Skin of body (tissue), 2 donors: ENCODE measurements around the gene ABCB6. TPM values are rescaled to one million over a fixed set of nuclear protein-coding genes. Genes with fewer than 3 reads are reported as not detected.
A peak's percentile ranks its signal among the peaks of the same experiment; 100 is the strongest.

ENCODE experiments used
- DNase-seq: peaks from one replicate; lab custom pipeline; 2025; lab: John Stamatoyannopoulos, UW
- total RNA-seq: library from RNA; depleted of rRNA; stranded (reverse); fragments of >200 nt; gene quantifications from one replicate; pipeline ENCODE4 v1.2.3, GENCODE V29; 2014

Gene ABCB6
- total RNA-seq, 1 donor from 2014 or later, result 23.8 TPM

DNA sequence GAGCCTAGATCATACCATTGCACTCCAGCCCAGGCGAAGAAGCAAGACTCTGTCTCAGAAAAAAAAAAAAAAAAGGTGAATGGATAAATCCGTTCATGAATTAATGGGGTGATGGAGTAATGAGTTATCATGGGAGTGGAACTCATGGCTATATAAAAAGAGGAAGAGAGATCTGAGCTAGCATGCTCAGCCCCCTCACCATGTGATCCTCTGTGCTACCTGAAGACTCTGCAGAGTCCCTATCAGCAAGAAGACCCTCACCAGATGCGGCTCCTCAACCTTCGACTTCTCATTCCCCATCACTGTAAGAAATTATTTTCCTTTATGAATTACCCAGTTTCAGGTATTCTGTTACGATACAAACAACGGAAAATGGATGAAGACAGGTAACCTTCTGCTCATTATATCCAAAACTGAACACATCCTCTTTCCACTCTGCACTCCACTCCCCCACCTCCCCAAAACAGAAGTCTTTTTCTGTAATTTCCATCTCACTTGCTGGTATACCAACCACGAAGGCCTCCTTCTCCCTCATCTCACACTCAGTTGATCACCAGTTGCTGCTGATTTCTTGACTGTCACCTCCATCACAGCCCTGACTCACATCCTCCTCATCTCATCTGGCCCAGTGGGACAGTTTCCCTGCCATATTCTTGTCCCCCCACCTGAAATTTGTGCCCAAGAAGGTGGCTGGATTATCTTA lies 31.9 kb downstream of the ABCB6 start:
- no peak for DNase-seq

DNA sequence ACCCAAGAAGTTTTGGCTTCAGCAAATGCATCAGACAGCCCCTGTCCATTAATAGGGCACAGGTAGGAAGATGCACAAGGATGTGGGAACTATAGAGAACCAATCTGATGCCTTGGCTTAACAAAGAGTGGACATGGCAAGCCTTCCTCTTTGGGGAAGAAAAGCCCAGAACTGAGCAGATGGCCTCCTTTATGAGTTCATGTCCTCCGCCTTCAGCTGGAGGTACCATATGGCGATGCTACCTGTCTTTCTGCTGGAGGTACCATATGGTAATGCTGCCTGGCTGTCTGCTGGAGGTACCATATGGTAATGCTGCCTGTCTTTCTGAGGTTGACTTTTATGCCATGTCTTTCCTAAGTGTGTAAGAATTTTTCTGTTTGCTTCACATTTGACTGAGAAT lies 34.6 kb downstream of the ABCB6 start:
- no peak for DNase-seq

DNA sequence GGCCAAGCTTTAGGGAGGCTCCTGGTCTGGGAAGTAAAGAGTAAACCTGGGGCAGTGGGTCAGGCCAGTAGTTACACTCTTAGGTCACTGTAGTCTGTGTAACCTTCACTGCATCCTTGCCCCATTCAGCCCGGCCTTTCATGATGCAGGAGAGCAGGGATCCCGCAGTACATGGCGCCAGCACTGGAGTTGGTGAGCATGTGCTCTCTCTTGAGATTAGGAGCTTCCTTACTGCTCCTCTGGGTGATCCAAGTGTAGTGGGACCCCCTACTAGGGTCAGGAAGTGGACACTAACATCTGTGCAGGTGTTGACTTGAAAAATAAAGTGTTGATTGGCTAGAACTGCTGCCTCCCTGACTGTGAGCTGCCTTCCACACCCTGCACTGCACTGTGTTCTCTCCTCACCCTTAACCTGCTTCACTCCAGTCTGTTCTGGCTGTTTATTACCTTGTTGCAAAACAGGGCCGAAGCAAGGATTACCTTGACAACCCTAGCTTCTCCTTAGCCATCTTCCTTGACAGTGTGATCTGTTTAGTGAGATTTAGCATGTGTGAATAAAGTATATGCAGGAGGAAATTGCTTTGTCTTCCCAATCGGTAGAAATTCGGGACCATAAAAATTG lies 35.5 kb downstream of the ABCB6 start:
- no peak for DNase-seq

DNA sequence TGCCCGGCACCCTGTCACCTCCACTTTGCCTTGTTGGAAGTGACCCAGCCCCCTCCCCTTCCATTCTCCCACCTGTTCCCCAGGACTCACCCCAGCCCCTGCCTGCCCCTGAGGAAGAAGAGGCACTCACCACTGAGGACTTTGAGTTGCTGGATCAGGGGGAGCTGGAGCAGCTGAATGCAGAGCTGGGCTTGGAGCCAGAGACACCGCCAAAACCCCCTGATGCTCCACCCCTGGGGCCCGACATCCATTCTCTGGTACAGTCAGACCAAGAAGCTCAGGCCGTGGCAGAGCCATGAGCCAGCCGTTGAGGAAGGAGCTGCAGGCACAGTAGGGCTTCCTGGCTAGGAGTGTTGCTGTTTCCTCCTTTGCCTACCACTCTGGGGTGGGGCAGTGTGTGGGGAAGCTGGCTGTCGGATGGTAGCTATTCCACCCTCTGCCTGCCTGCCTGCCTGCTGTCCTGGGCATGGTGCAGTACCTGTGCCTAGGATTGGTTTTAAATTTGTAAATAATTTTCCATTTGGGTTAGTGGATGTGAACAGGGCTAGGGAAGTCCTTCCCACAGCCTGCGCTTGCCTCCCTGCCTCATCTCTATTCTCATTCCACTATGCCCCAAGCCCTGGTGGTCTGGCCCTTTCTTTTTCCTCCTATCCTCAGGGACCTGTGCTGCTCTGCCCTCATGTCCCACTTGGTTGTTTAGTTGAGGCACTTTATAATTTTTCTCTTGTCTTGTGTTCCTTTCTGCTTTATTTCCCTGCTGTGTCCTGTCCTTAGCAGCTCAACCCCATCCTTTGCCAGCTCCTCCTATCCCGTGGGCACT lies 36.2 kb downstream of the ABCB6 start:
- no peak for DNase-seq

DNA sequence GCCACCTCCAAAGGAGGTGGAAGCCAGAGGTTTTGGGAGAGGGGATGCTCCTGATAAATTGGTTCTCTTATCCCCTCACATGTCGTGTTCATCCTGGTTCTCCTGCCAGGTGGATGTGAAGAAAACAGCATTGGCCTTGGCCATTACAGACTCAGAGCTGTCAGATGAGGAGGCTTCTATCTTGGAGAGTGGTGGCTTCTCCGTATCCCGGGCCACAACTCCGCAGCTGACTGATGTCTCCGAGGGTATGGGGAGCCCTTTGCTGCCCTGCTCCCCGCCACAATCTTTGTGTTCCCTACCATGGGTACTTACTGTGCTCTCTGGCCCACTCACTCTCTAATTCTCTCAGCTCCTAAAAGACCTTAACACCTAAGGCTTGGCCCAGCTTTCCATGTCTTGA lies 37.2 kb downstream of the ABCB6 start:
- DNase-seq, result no peak

DNA sequence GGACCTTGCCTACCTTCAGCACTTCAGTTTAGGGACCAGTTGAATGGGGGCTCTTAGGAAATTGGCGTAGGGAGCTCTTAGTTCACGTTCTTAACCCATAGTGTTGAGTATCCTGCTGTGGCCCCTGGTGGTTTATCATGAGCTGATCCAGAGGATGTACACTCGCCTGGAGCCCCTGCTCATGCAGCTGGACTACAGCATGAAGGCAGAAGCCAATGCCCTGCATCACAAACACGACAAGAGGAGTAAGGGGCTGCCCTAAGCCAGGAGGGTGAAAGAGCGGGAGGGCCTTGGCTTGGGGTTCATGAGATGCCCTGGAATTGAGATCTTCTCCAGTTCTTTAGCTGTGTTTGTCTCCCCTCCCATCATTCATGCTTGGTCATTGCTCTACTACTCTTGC lies 37.8 kb downstream of the ABCB6 start:
- DNase-seq, result no peak

DNA sequence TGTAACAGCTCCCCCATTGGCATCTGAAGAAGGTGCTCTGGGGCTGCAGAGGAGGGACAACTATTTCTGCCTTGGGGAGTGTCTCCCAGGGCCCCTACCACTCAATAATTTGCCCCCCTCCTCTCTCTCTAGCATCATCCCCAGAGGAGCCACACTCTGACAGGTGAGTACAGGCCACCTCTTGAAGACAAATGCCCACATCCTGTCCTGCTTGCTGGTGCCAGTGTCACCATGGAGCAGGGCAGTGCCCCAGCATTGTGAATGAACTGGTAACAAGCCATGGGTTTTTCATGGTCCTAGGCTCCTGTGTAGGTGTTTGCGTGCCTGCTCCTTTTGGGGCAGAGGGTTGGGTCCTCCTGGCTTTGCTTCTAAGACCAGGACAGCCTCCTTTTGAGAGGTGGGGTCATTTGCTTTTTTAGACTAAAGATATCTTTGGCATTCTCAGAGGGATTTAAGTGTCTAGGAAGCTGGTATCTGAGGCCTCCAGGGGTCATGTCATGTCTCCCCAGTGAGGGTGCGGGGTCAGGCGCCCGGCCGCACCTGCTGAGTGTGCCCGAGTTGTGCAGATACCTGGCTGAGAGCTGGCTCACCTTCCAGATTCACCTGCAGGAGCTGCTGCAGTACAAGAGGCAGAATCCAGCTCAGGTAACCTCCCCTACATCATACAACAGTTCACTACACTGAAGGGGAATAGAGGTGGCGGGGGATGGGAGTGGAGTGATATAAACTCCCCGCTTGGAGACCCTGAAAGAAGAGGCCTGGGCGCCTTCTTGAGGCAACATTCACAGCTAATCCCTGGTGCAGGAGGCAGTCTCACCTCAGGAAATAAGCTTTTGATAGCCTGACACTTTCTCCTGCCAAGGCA lies 38.9 kb downstream of the ABCB6 start:
- no peak for DNase-seq

DNA sequence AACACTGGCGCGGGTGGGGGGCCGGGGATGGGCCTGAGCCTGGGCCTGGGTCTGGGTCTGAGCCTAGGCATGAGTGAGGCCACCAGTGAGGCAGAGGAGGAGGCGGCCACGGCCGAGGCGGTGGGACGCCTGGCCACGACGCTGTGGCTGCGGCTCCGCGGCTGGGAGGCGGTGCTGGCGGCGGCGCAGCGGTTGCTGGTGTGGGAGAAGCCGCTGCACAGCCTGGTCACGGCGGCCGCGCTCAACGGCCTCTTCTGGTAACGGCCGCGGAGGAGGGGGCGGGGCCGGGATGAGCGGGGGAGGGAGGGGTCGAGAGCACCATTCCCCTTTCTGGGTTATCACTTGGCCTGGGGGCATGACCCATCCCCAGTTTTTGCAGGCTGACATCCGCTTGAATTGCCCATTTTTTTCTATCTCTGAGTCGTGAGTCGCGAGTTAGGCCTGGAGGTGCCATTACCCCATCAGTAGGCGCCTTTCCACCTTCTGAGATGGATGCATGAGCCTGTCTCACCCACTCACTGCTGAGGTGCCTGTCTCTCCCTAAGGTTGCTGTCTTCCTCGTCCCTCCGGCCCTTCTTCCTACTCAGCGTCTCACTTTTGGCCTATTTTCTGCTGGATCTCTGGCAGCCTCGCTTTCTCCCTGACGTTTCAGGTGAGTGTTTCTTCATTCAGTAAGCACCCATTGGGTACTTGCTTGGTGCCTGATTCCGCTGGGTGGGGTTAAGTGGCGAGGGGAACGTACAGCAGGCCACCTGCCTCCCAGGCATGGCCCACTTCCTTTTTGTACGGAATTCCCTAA lies 40.2 kb downstream of the ABCB6 start:
- DNase-seq, result no peak

DNA sequence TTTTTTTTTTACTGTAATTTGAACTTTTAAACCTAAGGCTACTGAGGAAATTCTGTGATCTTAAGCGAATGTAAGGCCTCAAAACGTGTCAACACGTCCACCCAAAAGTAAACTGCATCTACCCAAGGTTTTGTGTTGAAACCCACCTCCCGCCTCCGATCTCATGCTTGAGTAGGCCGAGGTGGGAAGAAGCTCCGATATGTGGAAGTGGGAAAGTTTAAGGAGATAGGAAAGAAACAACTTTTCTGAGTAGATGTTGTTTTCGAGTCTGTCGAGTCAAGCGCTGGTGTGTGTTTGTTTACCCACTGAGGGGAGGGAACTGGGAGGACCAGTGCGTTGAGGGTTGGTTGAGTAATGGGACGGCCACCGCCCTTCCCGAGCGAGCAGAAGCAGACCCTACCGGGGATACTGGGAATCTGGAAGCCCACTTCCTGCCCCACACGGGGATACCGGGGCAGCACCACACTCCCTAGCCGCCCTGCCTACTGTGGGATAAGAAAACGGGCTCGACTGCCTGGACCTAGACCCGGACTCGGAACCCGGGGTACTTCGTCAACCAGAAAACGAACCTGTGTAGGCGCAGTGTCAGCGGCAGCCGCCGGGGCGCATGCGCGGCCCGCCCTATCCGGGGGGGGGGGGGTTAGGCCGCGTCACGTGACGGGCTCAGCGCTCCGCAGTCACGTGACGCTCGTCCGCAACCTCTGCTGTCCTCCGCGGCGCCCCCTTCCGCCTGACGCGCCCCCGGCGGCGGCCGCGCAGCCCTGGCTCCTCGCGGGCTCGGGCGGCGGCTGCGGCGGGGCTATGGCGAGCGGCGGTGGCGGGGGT lies 41.0 kb downstream of the ABCB6 start, which contains the start of gene RETREG2:
TSS of gene RETREG2 (plus strand) at position 724 of the 825 bp plus-strand sequence. CDS start at position 802, 78 bp downstream.
- DNase-seq, result peak; percentile 81

DNA sequence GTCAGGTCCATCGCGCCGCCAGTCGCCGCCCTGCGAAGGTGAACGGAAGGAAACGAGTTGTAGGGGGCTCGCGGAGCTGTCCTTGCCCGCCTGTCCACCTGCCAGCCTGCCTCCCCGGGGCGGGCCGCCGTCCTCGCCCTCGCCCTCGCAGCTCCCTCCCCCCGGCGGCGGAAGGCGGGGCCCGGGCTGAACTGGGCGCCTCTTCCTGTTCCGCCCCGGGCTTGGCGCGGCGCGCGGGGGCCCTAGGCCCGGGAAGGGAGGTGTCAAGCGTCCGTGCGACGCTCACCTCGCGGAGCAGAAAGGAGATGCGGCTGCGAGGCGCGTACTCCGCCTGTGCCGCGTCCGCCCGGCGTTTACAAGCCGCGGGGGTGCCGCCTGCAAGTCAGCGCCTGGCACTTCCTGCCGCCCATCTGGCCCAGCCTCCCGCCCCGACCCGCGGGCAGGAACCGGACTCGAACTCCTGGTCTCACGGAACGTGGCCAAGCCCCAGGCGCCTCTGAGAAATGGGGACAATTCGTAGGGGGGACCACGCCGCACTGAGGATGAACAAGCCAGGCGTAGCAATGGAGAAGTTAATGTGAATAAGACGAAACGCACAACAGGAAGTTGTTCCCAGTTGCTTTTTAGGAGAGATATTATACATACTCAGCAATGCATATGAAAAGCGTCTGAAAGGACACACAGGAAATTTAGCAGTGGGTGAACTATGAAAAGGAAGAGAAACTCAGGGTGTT lies 41.8 kb downstream of the ABCB6 start, which contains the start of gene CNPPD1:
TSS of gene CNPPD1 (minus strand) at position 108 of the 734 bp plus-strand sequence. CDS start at position 11, 97 bp downstream.
- DNase-seq, result peak; percentile 64

DNA sequence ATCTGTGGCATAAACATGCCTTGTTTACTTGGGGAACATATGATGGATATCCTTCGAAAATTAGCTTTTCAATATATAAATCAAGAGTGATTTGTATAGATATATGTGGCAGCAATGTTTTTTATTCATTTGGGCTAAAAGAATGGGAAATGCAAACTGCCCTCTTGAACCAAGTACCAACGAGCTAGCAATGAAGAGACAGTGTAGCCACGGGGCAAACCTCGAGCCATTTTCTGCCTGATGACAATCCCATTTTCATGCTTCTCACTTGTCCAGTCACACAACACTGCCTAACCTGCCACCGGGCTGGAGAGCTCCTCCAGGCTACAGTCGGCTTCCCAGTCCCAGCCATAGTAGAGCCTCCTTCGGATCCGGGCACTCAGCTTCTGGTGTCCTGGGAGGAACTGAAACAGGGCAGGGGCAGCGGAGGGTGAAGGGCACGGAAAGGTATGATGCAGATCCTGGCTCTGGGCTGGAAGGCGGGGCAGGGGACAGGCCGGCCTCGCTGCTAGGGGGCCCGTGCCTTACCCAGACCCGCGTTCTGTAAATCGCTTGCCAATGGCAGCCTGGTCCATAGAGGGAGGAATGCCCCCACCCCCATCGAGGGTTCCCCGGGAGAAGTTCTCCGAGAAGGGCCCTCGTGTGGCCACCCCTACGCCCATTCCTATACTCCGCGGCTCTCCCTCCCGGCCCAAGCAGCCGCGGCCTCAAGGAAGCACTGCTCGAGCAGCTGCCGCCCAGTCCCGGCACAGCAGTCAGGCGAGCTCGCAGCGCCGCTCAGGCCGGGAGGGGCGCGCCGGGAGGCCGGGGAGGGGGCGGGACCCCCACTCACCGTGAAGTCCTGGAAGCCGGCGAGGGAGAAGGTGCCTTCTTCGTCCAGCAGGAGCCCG lies 42.6 kb downstream of the ABCB6 start:
- no peak for DNase-seq

DNA sequence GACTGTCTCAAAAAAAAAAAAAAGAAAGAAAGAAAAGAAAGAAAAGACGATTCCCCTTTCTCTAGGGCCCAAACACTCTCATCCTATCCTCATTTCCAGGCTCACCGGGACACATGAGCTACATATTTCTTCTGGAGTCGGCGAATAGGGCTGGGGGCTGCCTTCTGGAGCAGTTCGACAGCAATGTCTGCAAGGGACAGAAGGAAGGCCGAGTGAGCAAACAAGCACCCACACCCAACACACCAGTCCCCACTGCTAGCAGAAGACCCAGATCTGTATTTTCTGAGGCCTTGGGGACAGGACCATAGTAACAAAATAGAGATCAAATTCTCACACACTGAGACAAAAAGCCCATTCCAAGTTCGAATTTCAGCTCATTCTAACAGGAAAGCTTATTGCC lies 43.3 kb downstream of the ABCB6 start:
- no peak for DNase-seq

DNA sequence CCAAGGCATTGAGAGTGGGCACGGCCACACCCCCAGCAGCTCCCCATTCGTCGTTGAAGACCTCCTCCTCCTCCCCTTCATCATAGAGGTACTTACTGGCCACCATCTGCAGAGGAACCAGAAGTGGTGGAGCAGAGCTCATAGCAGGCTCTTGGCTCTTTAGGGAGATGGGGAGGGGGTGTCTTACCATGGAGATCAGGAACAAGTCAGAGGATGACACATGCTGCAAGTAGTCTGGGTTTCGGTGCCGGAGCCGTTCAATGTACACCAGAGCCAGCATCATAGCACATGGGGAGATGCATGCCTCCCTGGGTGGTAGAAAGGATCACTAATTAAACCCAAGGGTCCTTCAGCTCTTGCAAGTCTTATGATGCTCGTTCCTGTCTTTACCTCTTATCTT lies 44.0 kb downstream of the ABCB6 start:
- DNase-seq, result no peak

DNA sequence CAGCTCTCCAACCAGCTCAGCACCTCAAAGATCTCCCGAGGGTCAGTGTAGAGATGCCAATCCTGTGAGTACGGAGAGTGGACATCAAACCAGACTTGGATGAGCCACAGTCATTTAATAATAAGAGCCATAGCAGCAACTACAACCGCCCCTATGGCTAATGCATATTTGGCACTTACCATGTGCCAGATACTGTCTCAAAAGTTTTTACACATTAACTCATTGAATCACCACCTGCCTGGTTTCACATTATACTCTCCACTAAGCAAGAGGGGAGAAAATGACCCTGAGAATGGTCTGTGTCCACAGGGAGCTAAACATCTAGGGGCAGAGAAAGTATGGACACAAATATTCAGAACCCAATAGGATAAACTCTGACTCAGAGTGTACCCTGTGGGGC lies 44.6 kb downstream of the ABCB6 start:
- DNase-seq, result no peak

DNA sequence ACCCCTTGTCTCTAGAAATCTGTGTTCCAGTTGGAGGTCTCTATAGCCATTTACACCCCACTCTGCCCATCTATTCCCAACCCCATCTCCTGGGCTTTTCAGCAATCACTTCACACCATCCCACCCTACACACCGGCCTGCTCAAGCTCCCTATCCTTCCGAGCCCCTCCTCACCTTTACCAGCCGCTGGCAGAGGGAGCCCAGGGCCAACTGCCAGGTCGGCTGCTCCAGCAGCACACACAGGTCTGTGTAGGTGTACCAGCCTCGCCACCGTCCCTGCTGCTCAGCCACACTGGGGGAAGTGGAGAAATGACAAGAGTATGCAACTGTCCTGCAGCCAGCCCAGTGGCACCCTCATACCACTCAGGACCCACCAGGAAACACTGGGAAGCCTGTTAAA lies 45.6 kb downstream of the ABCB6 start:
- no peak for DNase-seq

DNA sequence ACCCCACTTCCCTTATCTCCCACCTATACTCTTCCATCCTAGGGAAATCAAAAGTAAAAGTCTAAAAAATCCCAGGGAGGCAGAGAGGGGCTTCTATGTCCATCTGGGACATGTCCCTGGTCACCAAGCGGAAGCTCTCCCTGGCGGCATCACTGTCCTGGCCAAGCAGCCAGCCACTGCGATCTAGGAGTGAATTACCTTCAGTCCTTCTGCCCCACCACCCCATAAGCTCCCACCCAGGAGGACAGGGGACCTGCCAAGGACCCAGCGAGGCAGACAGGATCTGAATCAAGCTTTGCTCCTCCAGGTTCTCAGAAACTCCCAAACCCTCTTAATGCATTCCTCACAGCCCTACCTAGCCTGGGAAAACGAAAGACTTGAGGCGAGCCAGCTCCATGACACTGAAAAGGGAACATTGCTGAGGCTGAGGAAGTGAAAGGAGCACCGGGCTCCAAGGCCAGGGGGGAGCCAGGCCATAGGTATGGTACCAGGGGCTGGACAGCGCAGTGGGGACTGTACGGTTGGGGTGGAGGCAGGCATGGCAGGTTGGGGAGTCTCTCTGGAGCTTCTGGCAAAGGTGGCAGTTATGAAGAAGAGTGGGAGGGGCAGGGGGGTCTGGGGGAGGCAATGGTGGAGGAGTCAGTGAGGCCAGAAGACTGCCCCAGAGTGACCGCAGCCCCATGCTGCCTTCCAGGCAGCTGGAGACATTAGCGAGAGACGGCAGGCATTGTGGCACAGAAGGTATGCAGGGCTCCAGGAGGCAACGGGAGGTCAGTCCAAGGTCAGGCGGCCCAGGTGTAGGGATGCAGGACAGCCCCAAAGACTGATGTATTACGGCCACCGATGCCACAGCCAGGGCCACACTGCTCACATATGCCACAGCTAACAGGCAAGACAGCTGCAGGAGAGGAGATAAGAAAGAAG lies 46.3 kb downstream of the ABCB6 start:
- DNase-seq, result no peak

DNA sequence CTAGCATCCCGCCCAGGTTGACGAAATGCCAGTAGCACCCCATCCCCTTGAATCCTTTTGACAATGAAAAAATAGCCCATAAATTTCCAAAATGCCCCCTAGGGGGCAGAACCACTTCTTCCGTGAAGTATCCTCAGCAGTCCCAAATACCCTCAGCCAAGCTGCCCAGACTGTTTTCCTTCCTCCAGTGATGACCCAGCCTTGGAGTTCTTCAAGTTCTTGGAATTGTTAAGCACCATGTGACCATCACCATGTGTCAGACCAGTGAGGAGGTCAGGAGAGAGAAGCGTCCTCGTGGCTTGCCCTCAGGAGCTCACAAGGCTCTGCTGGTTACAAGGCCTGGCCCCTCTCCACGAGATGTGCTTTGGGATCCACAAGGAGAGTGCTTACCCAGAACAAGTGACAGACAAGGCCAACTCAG lies 47.5 kb downstream of the ABCB6 start:
- no peak for DNase-seq
